NCI-H1105 treated with DMSO at 0.1 percent for 48 hours (cell line): ENCODE measurements around the gene RNF40.
A peak's percentile ranks its signal among the peaks of the same experiment; 100 is the strongest.
"Not testable (repeated sequence)": the region's sequence is repeated elsewhere in the genome, so short reads cannot be mapped to it uniquely, and the experiment has no call there.

Experiments
- DNase-seq: peaks from one replicate; lab custom pipeline; 2025; lab: John Stamatoyannopoulos, UW

RNF40 gene

GRCh38 chr16:30782486-30783279 lies 20.6 kb downstream of the RNF40 start:
- DNase-seq: no peak

- no peak for DNase-seq
These were observed 21.4 kb downstream of the RNF40 start for GRCh38 chr16:30783280-30784109.

- no peak for DNase-seq
These were observed 22.1 kb downstream of the RNF40 start for GRCh38 chr16:30784215-30784614.

DNA sequence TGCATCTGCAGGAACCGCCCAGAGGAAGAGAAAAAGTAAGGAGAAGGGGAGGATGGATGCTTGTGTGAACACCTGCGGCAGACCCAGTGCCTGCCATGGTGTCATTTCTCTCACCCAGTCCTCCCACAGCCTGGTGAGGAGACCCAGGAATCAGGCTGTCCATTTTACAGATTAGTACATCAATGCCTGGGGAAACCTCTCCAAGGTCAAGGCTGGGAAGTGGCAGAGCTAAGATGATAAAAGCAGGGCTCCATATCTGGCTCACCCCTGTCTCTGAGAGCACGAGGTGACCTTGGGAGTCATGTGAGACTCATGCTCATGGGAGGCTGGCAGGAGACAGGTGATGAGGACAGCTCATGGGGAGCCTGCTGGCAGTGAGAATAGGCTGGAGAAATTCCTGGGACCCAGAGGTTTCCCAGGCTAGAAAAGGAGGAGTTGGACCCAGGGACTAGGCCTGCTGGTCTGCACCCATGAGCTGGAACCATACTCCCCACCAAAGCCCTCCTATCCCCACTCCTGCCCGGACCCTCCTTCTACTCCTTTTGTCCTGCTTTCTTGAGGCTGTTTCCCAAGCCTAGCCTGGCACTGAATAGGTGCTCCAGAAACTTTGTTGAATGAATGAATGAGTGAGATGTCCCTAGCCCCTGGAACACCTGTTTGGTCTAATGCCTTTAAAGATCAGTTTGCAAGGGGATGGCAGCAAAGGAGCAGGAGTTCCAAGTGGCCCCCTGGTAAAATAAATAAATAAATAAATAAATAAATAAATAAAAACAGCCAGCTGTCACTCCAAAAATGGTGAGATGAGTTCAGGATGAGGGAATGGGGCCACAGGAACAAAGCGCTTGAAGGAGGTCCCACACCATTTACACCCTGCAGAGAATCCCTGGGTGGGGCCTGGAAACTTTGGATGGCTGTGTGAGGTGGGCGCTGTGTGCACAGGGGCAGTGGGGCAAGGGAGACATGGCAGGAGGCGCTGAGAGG lies 23.3 kb downstream of the RNF40 start:
- DNase-seq: no peak

DNA sequence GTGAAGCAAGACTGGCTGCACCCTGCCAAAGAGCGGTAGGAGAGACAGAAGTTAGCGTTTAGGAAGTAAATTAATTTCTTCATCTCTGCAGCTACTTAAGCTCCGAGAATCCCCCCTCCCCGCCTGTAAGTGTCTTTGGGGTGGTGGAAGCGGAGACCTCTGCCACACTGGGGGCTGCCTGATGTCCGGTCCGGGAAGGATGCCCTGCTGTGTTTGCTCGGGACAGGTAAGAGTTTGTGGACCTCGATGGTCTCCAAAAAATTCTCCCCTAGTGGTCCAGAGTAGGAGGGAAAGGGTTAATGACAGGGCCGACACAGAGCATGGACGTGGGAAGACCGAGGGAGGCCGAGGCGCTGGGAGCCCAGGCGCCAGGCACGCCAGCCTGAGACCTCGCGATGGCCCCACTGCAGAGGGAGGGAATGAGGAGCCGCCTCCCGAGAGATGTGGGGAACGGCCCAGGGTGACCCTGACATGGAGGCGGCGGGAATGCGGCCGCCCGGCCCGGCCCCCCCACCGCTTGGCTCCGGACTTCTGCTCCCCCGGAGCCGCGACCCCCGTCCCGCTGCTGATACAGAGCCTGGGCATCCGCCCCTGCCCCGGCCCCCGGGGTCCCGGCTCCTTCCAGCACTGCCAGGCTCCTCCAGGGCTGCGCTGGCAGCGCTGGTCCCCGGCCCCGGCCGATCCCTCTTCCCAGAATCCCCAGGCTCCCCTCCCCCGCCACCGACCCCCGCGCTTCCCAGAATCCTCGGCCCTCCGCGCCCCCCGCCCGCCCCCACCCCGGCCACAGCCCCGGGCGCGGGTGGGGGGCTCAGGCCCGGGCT lies 24.2 kb downstream of the RNF40 start:
- DNase-seq: no peak

DNA sequence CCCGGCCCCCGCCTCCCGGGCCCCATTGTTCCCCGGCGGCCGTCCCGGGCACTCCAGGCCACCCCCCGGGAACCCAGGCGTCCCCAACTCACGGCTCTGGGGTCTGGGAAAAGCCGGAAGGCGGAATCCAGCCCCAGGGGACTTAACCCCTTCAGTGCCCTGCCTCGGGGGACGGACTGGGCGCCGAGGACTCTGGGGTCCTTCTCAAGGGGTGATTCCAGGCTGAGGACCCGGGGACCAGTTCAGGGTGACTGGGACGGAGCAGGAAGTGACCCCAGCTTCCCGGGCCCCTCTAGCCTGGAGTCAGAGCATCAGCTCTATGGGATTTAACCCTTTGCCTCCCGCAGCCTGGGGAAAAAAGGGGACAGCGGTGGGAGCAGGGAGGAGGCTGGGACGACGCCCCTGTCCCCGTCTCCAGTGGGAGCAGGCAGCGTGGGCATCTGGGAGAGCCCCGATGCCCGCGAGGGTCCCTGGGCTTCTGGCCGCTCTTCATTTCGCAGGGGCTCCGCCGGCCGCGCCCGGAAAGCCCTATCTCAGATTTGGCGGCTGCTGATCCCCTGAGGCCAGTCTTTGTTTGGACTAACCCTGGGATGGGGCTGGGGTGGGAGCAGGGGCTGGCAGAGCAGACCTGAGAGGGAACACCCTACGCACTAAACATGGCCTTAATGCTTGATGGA lies 25.0 kb downstream of the RNF40 start, which contains the start of gene ZNF629:
ZNF629 (minus strand) TSS at position 270 of the 677 bp plus-strand sequence. CDS start 2,723 bp downstream, outside the sequence.
- peak; percentile 50 for DNase-seq

- no peak for DNase-seq
These were observed 25.7 kb downstream of the RNF40 start for GRCh38 chr16:30787613-30788378.

- no peak for DNase-seq
These were observed 31.5 kb downstream of the RNF40 start for GRCh38 chr16:30793508-30794069.

GRCh38 chr16:30794634-30795033 lies 32.5 kb downstream of the RNF40 start:
- DNase-seq: no peak

GRCh38 chr16:30797670-30798309 lies 35.7 kb downstream of the RNF40 start:
- DNase-seq: no peak

DNA sequence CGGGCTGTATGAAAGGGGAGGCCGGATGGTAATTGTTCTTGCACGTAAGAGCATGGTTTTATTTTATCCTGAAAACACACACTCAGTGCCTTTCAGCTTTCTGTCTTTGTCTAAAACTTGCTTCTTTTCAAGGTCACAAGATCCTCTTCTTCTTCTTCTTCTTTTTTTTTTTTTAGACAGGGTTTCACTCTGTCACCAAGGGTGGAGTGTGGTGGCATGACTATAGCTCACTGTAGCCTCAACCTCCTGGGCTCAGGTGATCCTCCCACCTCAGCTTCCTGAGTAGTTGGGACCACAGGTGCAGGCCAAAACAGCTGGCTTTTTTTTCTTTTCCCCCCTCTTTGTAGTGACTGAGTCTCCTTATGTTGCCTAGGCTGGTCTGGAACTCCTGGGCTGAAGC lies 40.8 kb downstream of the RNF40 start:
- DNase-seq: no peak

DNA sequence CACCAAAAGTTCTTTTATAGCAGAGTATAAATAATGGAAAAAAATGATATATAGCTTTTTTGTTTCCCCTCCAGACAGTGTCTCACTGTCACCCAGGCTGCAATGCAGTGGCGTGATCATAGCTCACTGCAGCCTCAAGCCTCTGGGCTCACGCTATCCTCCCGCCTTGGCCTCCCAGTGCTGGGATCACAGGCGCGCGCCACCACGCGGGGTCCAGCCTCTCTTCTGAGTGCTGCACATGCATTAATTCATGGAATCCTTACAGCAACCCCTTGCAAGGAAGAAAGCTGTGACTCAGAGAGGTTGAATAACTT lies 42.9 kb downstream of the RNF40 start:
- DNase-seq: no peak

DNA sequence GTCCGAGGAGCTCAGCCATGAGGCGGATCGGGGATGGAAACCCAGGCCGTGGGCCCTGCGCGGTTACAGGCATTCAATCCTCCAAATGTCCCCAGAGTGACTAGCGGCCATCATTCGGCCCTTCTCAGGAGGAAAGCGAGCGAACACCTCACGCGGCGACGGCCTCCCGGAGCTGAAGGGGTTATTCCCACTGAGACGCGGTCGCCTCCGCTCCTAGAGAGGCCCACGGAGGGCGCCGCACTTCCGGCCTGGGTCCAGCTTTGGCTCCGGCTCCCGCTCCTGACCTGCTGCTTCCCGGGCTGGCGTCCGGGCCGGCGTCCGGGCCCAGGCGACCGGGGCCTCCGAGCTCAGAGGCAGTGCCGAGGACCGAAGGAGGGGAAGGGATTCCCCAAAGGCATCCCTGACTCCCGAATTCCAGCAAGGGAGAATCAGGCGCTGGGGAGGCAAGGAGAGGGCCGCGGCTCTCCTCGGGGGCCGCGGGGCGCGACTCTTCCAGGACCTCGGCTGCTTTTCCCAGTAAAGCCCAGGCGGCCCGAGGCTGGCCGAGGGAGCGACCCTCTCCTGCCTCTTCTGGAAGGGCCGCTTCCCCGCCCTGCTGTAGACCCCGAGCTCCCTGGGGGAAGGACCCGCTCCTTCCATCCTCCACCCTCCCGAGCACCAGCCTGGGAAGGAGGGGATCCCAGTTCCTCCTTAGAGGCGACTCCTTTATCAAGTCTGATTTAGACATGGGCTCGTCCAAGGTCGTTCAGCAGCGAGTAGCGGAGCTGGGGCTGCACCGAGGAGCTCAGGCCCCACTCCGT lies 43.4 kb downstream of the RNF40 start:
- peak; percentile 74 for DNase-seq

- DNase-seq: no peak
These were observed 46.0 kb downstream of the RNF40 start for GRCh38 chr16:30808146-30808545.

- DNase-seq: not testable (repeated sequence)
These were observed 46.8 kb downstream of the RNF40 start for GRCh38 chr16:30808890-30809426.

DNA sequence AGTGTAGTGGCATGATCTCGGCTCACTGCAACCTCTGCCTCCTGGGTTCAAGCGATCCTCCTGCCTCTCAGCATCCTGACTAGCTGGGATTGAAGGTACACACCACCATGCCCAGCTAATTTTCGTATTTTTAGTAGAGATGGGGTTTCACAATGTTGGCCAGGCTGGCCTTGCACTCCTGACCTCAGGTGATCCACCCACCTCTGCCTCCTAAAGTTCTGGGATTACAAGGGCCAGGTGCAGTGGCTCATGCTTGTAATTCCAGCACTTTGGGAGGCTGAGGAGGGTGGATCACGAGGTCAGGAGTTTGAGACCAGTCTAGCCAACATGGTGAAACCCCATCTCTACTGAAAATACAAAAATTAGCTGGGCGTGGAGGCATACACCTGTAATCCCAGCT lies 47.6 kb downstream of the RNF40 start:
- DNase-seq: not testable (repeated sequence)

GRCh38 chr16:30813821-30814189 lies 51.7 kb downstream of the RNF40 start:
- no peak for DNase-seq

DNA sequence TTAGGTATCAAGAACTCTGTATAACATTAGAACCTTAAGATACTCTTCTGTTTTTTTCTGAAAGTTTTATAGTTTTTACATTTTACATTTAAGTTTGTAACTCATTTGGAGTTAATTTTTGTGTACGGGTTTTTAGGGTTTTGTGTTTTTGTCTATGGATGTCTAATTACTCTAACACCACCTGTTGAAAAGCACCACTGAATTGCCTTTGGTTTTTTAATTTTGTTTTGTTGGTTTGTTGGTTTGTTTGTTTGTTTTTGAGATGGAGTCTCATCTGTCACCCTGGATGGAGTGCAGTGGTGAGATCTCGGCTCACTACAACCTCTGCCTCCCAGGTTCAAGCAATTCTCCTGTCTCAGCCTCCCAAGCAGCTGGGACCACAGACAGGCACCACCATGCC lies 54.6 kb downstream of the RNF40 start:
- no peak for DNase-seq
